ENCODE measurements around the gene PDE4D.

GRCh38 chr5:59300930-59301329, 592.6 kb downstream of the PDE4D start:
- TF ChIP-seq RARB (CRISPR knock-in tag; IDR thresholded peaks at IDR 0.05) (no peak), ARNTL (CRISPR knock-in tag; IDR thresholded peaks at IDR 0.05; ENCODE audit: borderline replicate concordance, low read depth) (no peak), TSHZ2 (CRISPR knock-in tag; IDR thresholded peaks at IDR 0.05) (no peak), ZNF70 (CRISPR knock-in tag; IDR thresholded peaks at IDR 0.05) (no peak)
- TF ChIP-seq, protein P1, sequence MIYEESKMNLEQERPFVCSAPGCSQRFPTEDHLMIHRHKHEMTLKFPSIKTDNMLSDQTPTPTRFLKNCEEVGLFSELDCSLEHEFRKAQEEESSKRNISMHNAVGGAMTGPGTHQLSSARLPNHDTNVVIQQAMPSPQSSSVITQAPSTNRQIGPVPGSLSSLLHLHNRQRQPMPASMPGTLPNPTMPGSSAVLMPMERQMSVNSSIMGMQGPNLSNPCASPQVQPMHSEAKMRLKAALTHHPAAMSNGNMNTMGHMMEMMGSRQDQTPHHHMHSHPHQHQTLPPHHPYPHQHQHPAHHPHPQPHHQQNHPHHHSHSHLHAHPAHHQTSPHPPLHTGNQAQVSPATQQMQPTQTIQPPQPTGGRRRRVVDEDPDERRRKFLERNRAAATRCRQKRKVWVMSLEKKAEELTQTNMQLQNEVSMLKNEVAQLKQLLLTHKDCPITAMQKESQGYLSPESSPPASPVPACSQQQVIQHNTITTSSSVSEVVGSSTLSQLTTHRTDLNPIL (CRISPR knock-in tag; IDR thresholded peaks at IDR 0.05; ENCODE audit: low read depth) = no peak

Data from SK-N-SH treated with all-trans-retinoic acid at 6 μM for 48 hours (cell line).